ENCODE data around the gene RPL34. TPM values are rescaled to one million over a fixed set of nuclear protein-coding genes. Genes with fewer than 3 reads are reported as not detected.

Gene RPL34
- polyA plus RNA-seq, 3 donors, result 1,490 to 2,624 (median 1,519) TPM

- Mint-ChIP-seq H3K36me3 (peaks cover 35 to 36% of the 10 kb centered on the region in 2 donors), H3K27me3 (ENCODE audit: low read depth in 3 of 3) (no peaks in the 10 kb centered on the region), H3K4me3 (no peak overlapping the region), H3K27ac (no peak overlapping the region), H3K4me1 (no peaks in the 10 kb centered on the region), H3K9me3 (peaks cover 0 to 5% (median 0%) of the 10 kb centered on the region in 7 donors)
- Histone ChIP-seq H3K4me1 (ENCODE audit: control insufficient read depth in 1 of 2, insufficient read depth in 2 of 2, low read length in 2 of 2) (no peaks in the 10 kb centered on the region), H4K20me1 (ENCODE audit: insufficient read depth, low read length) (no peaks in the 10 kb centered on the region), H3K79me2 (ENCODE audit: insufficient read depth, low read length) (no peaks in the 10 kb centered on the region), H3K4me2 (replicated peaks; ENCODE audit: extremely low read depth, low read length, poor library complexity, severe bottlenecking) (no peak overlapping the region), H3K9ac (ENCODE audit: insufficient read depth, low read length, poor library complexity, severe bottlenecking) (no peak overlapping the region), H3K27me3 (ENCODE audit: control insufficient read depth in 2 of 2, insufficient read depth in 2 of 2, low read length in 2 of 2) (no peaks in the 10 kb centered on the region), H2AFZ (ENCODE audit: insufficient read depth, low read depth, low read length, poor library complexity, severe bottlenecking) (no peak overlapping the region), H3K9me3 (replicated peaks in 1 of 2; ENCODE audit: control insufficient read depth in 1 of 2, insufficient read depth in 1 of 2, low read length in 2 of 2) (no peaks in the 10 kb centered on the region), H3K36me3 (replicated peaks in 1 of 2; ENCODE audit: control insufficient read depth in 1 of 2, insufficient read depth in 2 of 2, low read length in 2 of 2) (peaks cover 26 to 35% of the 10 kb centered on the region in 2 donors), H3K27ac (ENCODE audit: low read depth in 1 of 2, low read length in 2 of 2) (no peak overlapping the region), H3K4me3 (replicated peaks in 1 of 3; ENCODE audit: low read depth in 2 of 3, low read length in 3 of 3) (no peak overlapping the region)
- intact Hi-C loops (cut with micrococcal nuclease), result no loop called here
- DNase-seq, result no peak
- no CpG with 5 or more reads among the region's 2 CpGs for WGBS (ENCODE audit: insufficient coverage)
- TF ChIP-seq, protein P1, sequence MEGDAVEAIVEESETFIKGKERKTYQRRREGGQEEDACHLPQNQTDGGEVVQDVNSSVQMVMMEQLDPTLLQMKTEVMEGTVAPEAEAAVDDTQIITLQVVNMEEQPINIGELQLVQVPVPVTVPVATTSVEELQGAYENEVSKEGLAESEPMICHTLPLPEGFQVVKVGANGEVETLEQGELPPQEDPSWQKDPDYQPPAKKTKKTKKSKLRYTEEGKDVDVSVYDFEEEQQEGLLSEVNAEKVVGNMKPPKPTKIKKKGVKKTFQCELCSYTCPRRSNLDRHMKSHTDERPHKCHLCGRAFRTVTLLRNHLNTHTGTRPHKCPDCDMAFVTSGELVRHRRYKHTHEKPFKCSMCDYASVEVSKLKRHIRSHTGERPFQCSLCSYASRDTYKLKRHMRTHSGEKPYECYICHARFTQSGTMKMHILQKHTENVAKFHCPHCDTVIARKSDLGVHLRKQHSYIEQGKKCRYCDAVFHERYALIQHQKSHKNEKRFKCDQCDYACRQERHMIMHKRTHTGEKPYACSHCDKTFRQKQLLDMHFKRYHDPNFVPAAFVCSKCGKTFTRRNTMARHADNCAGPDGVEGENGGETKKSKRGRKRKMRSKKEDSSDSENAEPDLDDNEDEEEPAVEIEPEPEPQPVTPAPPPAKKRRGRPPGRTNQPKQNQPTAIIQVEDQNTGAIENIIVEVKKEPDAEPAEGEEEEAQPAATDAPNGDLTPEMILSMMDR (IDR thresholded peaks at IDR 0.05), result no peak
These were observed 17.5 kb downstream of the RPL34 start for GRCh38 chr4:108637856-108638255.

DNA sequence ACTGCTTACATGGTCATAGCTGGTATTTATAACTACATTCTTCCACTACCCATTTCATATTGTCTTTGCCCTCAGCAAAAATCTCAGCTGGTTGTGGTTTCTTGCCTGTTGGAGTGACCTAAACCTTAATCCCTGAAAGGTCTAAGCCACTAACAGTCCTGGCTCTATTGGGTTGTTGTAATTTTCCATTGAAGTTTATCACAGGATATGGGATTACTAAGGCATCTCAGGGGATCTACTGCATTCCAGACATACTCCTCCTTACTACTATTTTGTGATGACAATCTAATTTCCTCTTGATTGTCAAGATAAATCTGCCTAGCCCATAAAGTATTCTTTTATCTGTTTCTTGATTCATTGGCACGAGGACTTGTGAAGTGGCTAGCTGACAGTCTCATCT lies 23.9 kb downstream of the RPL34 start:
- H3K4me1 Mint-ChIP-seq, result no peaks in the 10 kb centered on the region
- Histone ChIP-seq H3K27me3 (ENCODE audit: control insufficient read depth in 2 of 2, insufficient read depth in 2 of 2, low read length in 2 of 2) (no peaks in the 10 kb centered on the region), H3K27ac (ENCODE audit: low read depth in 1 of 2, low read length in 2 of 2) (no peak overlapping the region), H4K20me1 (ENCODE audit: insufficient read depth, low read length) (no peaks in the 10 kb centered on the region), H2AFZ (ENCODE audit: insufficient read depth, low read depth, low read length, poor library complexity, severe bottlenecking) (no peak overlapping the region), H3K36me3 (replicated peaks in 1 of 2; ENCODE audit: control insufficient read depth in 1 of 2, insufficient read depth in 2 of 2, low read length in 2 of 2) (no peaks in the 10 kb centered on the region), H3K9ac (ENCODE audit: insufficient read depth, low read length, poor library complexity, severe bottlenecking) (no peak overlapping the region), H3K4me1 (ENCODE audit: control insufficient read depth in 1 of 2, insufficient read depth in 2 of 2, low read length in 2 of 2) (no peaks in the 10 kb centered on the region), H3K9me3 (replicated peaks in 1 of 2; ENCODE audit: control insufficient read depth in 1 of 2, insufficient read depth in 1 of 2, low read length in 2 of 2) (no peaks in the 10 kb centered on the region), H3K4me2 (replicated peaks; ENCODE audit: extremely low read depth, low read length, poor library complexity, severe bottlenecking) (no peak overlapping the region), H3K79me2 (ENCODE audit: insufficient read depth, low read length) (no peaks in the 10 kb centered on the region), H3K4me3 (replicated peaks in 1 of 3; ENCODE audit: low read depth in 2 of 3, low read length in 3 of 3) (no peak overlapping the region)
- no peak overlapping the region for H3K4me3 Mint-ChIP-seq
- no peaks in the 10 kb centered on the region for H3K9me3 Mint-ChIP-seq
- intact Hi-C loops (cut with micrococcal nuclease), result no loop called here
- no peak overlapping the region for H3K27ac Mint-ChIP-seq
- DNase-seq, result no peak
- WGBS (ENCODE audit: insufficient coverage), result no CpG with 5 or more reads among the region's 1 CpG
- TF ChIP-seq, protein P1 (IDR thresholded peaks at IDR 0.05), result no peak
- H3K27me3 Mint-ChIP-seq (ENCODE audit: low read depth in 3 of 3), result no peaks in the 10 kb centered on the region
- H3K36me3 Mint-ChIP-seq, result peaks cover 0 to 2% of the 10 kb centered on the region in 2 donors

Measured in CD14-positive monocyte (primary cell).